Stimulated activated CD4-positive, alpha-beta T cell treated with anti-CD3 and anti-CD28 coated beads, Interleukin-1b, Interleukin-23, amount 100 ng/mL, for 48 hours (primary cell): Measurements from ENCODE around the gene PLET1.

Source experiments
- DNase-seq: peaks from one replicate; pipeline ENCODE4 v3.0.0-alpha.2; 2020

Gene PLET1

DNA sequence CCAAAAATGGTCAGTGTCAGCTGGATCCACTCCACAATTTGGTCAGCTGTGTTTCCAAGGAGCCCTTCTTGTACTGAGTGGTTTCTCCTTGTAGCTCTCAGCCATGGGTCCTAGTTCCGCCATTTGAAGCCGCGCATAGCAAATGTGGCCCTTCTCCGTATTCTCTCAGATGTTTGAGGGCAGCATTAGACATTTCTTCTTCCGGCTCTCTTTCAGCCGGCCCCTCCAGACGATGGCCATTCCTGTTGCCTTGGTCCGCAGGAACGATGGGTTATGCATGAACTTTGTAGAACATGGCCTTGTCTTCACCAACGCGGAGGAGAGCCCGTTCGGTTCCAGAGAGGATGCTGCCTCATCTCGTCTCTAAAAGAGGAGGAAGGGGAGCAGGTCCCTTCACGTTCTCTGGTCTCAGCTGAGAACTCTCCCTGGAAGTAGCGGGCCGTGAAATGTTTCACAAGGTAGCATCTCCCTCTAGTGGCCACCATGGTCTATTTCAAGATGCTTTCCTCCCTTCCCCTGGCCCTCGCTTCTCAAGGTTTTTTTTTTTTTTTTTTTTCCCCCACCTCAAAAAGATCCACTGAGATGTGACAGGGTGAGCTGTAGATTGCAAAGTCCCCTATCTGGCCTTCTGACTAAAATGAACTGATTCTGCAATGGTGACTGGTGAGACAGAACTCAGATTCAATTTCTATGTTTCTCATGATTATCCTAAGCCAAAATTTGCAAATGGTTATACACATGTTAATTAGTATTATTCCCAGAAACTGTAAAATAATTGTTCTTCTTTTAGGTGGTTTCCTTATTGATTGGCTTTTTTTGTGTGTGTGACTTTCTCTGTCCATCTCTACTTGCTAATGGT lies 19.8 kb upstream of the PLET1 start:
- peak; percentile 70 for DNase-seq

DNA sequence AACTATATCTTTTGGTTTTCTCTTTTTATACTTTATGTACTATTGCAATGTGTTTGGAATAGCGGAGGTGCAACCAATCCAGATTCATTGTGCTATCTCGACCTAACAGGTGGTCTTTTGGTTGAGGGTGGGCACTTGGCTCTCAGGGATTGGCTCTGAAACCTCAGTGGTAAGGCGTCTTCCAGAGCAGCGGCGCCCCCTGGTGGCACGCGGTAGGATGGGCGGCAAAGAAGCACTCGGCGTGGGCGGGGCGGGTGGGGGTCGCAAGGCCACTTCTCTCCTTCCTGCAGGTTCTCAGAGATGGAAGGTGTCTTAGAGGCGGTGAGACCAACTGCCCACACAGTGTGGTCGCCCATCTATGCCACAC lies 19.2 kb upstream of the PLET1 start:
- peak; percentile 73 for DNase-seq

DNA sequence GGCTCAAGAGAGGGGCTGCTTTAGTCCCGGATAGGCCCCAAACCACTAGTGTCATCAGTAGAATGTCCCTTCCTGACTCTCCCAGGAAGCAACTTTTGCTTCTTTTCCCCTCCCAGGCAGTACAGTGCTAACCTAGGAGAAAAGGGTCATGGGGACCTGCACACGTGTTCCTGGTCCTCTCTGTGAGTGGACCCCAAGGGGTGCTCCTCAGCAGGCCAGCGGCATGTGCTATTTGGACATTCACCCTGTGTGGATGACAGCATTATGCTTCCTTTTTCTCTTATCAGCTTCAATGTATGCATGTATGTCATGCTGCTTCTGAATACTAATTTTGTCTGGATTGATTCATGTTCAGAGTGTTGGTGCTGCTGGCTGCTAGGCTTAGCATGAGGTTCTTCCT lies 18.1 kb upstream of the PLET1 start:
- no peak for DNase-seq

DNA sequence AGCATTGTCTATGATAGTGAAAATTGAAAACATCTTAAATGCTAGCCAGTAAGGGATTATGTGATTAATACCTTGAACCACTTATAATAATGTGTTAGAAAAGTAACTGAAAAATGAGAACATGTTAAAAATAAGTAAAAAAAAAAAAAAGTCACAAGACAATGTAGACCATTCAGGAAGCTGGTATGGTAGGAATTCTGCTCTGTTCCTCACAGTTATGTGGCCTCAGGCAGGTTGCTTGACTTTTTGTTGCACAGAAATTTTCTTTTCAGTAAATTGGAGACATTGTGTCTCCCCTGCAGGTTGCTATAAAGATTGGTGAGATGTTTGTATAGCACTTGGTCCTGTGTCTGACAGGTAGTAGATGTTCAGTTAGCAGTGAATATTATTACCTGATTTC lies 17.3 kb upstream of the PLET1 start:
- no peak for DNase-seq

DNA sequence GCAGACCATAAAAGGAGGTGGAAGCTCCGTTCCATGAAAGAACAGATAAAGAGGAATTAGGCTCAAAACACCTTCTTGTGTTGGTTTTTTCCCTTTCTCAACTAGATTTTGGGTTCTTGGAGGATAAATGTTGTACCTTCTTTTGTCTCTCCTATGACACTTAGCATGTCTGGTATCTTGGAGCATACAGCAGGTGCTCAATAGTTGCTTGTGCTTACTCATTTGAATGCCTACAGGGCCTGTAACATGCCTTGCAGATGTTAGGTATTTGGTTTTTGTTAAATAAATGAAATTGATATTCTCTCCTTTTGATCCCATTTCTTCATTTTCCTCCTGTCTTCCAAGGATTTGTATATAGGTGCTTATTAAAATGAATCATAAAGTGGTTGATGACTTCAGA lies 16.4 kb upstream of the PLET1 start:
- no peak for DNase-seq

DNA sequence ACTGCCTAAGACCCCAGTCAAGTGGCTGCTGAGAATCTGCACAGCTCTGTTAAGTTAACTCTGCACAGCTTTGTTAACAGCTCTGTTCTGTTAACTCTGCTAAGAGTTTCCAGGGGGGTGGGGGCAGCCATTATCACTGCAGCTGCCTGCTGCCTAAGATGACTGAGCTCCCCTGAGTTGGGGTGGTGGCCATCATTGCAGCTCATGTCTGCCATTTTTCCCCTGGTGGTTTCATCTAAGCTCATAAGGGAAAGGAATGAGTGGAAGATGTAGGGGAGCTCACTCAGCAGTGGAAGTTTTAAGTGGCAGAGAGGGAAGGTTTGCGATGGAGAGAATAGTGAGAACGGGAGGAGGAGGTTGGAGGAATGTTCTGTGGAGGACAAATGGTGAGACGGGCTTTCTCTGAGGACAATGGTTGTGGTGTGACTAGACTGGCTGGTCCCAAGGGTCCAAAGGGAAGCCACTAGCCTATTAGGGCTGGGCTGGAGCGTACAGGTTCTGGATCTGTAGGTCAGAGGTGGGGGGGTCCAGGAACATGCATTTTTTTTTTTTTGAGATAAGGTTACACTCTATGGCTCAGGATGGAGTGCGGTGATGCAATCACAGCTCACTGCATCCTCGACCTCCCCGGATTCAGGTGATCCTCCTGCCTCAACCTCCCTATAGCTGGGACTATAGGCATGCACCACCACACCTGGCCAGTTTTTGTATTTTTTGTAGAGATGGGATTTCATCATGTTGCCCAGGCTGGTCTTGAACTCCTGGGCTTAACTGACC lies 13.5 kb upstream of the PLET1 start:
- no peak for DNase-seq

DNA sequence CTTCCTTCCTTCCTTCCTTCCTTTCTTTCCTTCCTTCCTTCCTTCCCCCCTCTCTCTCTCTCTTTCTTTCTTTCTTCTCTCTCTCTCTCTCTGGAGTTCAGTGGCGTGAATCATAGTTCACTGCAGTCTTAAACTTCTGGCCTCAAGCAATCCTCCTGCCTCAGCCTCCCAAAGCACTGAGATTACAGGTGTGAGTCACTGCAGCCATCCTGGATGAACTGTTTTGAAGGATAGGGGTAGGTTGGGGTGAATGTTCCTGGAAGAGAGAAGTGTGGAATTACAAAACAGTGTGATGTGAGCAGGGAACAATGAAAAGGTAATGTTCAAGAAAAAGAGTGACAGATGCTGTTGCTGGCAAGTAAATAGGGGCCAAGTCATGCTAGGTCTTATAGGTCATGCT lies 12.4 kb upstream of the PLET1 start:
- no peak for DNase-seq

DNA sequence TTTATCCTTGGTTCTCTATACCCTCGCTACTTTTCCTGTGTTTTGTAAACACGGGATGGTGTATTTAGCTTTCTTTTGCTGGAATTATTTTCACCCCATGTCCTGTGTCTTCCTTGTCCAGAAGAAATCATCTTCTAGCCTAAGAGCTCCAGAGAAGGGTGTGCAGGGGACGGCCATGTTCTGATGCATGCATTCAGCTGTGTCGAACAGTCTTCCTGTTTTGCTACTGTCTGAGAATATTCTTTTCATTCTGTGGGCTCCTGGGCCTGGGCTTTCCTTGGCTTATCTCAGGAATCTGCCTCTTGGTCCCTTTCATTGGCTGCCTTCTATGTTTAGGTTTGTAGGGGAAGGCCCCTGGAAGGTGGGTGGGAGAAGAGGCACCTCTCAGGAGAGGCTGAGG lies 10.6 kb upstream of the PLET1 start:
- DNase-seq = no peak

DNA sequence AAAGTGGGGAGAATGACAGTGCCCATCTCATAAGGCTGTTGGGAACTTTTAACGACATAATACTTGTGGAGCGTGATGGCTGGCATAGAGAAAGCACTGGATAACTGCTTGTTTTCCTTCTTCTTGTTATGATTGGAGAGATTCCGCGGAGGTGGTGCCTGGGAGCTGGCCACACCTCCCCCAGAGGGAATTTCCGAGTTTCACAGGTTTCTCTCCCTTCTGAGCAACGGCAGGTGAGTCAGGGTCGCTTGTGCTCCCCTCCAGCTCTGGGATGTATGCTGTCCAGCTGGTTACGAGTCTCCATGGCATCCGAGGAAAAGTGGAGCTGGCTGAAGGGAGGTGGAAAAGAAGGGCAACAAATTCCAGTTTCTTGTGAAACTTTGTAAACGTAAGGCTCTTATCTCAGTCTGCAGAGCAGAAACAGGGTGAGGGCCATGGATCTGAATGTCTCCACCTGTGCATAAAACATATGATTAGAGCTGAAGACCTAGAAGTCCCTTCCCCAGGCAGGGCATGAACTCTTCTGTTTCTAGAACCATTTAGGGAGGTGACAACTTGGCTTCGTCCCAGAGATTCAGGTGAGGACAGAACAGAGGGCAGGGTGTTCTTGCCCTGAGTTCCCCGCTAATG lies 10.0 kb upstream of the PLET1 start:
- no peak for DNase-seq

DNA sequence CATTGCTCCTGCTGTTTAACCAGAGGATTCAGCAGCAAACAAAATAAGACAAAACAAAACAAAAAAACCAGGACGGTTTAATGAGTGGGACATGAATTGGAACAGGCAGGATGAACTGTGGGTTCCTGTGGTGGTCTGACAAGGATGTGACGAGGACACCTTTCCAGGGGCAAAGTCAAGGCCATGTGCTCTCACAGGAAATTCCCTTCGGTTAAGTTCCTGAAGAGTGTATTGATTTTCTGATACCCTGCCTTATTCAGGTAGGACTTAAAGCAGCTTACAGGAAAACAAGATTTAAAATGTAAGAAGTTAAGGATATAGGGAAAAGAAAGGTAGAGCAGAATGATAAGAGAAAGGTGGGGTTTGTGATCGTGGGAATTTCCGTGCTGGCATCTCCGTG lies 8.5 kb upstream of the PLET1 start:
- no peak for DNase-seq

DNA sequence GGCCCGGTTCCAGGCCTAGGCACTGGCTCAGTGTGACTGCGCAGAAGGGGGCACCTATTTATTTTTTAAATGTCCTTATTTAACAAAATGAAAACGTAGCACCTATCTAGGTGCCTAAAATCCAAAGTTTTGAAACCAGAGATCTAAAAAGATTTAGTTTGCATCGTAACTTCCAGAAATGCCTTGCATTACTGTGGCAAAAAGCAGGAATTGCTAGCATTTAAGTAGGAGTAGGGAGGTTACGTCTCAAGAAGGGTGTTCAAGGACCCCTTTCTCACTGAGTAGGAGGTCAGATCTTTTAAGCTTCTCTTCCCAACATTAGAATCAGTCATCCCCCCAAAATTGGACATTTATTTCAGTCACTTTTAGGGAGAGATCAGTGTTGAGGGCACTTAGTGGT lies 7.7 kb upstream of the PLET1 start:
- DNase-seq = no peak

DNA sequence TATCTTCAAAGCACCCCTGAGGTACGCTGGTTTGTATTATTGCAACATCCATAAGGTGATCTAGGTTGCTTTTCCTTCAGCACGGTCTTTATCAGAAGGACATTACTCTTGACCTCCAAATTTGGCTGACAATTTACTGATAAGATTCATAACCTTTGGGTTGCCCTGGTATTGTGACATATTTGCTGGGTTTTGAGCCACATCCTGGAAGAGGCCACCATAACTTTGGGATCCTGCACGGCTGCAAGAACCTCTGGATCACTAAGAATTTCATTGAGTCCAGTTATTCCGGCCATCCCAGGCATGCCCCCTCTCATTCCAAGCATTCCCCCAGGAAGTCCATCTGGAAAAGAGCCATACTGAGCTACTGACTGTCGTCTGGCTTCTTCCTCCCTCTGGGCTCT lies 6.5 kb upstream of the PLET1 start:
- no peak for DNase-seq

DNA sequence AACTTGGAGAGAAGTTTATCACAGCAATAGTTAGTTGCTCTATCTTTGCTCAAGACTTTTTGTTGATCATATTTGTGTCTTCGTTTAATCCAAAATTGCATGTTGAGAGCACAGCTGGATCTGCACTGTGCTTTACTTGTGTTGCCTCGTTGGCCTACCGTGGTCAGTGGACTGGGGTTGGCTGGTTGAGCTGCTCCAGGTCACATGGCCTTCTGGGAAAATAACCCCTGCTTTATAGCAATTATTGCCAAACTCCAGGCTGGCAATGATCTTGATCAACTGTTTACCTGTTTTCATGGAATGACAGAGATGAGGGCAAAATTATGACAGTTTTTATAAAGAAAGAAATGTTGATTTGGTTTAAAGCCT lies 5.7 kb upstream of the PLET1 start:
- no peak for DNase-seq

DNA sequence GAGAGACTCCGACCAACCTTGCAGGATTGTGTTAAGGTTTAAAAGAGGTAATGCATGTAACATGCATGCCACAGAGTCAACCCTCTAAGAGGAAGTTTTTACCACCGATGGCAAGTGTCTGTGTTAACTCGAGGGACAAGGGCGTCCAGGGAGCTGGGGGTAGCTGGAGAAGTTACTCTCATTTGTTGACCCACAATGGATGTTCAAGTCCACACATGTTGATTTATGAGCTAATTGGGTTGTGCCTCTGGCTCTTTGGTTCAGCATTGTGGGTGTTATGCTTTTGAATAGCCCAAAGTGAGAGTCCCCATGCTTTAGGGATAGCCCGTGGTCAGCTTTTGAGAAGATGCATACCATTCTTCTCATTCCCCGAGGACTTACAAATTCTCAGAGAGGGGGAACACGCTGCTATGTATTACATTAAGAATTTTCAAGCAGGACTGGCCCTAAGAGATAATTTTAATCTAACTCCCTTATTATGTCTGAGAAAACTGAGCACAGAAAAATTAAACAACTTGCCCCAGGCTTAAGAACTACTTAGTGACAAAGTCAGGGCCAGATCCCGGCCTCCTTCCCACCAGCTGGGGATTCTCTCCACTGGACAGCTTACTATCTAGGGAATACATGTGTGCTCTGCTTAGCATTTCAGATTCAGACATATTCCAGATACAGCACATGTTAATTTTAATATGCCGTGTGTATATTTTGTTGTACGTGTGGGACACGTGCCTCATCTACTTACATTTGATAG lies 5.2 kb upstream of the PLET1 start:
- no peak for DNase-seq

DNA sequence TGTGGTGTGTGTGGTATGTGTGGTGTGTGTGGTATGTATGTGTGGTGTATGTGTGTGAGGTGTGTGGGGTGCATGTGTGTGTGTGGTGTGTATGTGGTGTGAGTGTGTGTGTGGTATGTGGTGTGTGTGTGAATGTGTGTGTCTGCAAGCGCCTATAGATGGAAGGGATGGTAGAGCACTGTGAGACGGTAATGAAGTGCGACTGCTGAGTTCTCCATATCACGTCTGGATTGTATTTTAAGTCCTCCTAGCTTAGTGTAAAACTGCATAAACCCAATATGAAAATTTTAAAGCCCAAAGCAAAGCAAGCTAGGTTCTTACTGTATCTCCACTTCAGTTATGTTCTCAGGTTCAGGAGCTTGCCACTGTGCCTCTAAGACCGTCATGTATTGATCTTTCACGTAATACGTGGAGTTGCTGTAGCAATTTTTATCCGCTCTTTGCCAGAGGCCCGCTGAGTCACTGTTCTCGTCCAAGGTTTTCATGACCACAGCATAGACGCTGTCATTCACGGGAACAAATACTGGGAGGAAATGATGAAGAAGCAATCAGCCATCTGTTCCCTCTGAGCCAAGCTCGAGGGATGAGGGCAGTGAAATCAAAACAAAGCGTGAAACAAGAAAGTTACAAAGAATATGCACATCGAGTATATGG lies 5.5 kb downstream of the PLET1 start:
- DNase-seq = no peak

DNA sequence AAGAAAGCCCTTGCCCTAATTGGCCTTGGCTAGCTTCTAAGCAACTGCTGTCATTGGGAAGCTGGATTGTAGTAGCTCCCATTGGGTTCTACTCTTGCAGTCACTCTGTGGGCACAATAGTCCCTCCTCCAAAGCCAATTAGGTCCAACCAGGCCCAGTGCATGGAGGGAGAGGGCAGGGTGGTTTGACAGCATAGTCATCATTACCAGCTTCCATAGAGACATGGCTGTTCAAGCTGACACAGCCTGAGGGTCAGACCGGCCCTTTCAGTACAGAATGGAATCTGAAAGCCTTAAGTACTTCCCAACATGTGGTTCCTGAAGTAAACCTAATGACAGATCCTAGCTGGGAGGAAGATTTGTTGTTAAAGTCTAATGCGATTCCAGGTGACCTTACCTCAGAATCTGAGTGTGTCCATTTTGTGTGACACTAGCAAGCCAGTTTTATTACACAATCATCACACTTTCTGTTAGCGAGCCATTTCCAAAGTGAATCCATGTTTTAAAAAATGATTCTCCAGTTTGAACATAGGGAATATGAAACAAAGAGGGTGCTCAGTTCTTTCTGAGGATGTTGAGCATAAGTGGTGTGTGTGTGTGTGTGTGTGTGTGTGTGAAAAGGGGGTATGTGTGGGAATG lies 6.9 kb downstream of the PLET1 start:
- no peak for DNase-seq

DNA sequence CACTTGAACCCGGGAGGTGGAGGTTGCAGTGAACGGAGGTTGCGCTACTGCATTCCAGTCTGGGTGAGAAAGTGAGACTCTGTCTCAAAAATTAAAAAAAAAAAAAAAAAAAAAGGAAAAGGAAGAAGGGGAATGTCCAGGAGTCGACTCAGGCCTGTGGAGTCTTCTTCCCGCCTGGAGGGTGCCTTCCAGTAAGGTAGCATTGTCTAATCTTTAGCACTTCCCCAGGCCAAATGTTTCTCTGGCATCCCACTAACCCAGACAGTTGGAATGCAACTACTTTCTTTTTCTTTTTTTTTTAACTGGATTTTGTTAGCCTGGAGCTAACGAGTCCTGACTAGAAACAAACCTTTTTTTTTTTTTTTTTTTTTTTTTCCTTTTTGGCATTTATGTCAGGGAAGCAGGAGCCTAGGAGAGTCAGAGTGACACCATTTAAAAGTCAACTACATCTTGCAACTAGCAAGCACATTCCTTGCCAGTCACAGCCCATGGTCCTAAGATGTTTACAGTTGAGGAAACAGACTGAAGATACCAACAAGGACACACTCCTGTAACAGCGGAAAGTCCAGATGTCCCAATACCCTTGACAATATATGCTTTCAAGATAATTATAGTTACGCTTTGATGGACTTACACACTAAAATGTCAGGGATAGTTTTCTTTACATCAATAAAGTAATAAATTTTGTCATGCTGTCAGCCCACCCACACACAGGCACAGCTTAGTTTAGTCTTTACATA lies 10.6 kb downstream of the PLET1 start:
- no peak for DNase-seq

DNA sequence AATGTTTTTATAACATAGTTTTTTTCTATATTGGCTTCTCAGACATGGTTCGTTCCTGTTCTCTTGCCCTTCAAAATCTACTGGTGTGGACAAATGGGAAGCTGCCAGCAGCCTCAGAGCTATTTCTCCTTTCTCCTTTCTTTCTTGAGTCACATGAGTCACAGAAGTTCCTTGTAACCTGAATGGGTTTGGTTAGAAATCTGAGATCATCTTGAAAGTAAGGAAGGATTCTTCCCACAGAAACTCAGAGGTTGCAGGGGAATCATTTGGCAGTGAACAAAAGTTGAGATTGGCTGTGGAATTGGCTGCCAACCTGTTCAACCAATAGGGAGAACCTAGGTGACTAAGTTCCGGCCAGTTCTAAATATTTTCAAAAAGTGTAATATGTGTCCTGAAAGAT lies 12.5 kb downstream of the PLET1 start:
- no peak for DNase-seq

DNA sequence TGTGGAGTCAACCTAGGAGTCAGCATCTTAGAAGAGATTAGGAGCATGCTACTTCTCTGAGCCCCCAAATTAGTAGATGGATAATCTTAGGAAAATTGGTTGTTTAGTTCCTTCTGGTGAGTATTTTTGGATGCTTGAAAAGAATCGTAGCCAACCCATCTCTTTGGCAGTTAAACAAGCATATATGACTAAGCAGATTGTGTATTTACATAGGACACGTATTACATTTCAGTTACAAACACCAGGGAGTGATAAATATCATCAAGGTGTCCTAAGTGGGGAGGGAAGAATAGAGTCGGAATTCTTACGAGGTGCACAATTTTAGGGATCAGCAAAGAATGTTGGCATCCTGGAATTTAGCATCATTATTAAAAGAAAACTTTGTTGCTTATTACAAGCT lies 13.5 kb downstream of the PLET1 start:
- no peak for DNase-seq

DNA sequence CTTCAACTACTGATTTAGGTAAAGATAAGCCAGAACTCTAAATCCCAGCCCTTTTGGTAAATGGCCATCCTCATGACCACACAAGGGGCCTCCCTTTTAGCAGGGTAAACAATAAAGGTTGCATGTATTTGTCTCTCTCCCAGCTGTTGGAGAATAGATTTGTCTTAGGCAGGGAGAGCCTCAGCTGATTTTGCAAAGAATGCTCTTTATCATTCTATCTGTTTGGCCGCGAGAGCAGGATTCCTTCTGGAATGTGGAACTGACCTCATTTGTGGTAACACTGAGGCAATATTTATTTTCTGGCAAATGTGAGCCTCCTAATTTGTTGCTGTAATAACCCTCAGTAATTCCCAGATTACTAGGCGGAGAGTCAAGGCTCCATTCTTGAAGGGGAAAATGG lies 19.2 kb downstream of the PLET1 start:
- DNase-seq = no peak

DNA sequence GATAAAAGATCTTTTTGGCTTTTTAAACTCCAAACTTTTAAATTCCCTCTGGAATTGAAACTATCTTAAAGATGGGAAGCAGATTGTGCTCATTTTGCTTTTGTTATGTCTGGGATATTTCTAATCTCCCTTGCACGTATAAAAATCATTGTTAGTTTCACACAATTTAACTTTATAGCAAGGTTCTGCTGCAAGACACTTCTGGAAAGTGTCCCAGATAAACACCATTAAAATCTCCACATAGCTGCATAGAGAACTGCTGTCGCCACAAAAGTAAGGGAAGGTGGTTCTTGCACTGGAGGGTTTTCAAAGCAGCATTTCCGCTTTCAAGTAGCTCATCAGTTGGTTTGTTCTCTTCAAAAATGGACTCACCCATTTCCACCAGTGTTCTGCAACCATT lies 22.6 kb downstream of the PLET1 start:
- DNase-seq = no peak

DNA sequence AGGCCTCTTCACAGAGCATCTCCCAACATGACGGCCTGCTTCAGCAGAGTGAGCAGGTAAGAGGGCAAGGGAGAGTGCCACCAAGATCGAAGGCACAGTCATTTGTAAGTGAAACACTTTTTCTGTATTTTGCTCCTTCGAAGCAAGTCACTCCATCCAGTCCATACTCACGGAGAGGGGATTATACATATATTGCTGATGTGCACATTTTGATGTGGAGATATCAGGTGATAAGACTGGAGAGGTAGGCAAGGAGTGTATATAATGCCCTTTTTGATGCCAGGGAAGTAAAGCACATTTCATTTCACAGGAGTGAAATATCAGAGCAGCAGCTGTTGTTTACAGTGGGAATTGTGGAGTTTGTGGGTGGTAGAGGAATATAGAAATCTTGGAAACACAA lies 23.2 kb downstream of the PLET1 start:
- DNase-seq = no peak
